ENCODE results near the gene FTO. TPM values are rescaled to one million over a fixed set of nuclear protein-coding genes. Genes with fewer than 3 reads are reported as not detected.

The FTO gene
- total RNA-seq, 1 experiment from 2014 or later: 57.4 TPM

GRCh38 chr16:53974484-53975080 is 270.6 kb downstream of the FTO start (continued):
- TF ChIP-seq PRDM15 (CRISPR knock-in tag; IDR thresholded peaks at IDR 0.05): no peak
- TF ChIP-seq SMAD4 (CRISPR knock-in tag; IDR thresholded peaks at IDR 0.05): no peak
- no peak for TF ChIP-seq ZNF396 (CRISPR knock-in tag; IDR thresholded peaks at IDR 0.05; ENCODE audit: borderline replicate concordance)
- no peak for TF ChIP-seq ZNF425 (CRISPR knock-in tag; conservative IDR thresholded peaks at IDR 0.05)
- no peak for TF ChIP-seq AR (CRISPR knock-in tag; IDR thresholded peaks at IDR 0.05)
- TF ChIP-seq GABPB1 (CRISPR knock-in tag; IDR thresholded peaks at IDR 0.05): no peak

GRCh38 chr16:53980675-53981074 is 276.7 kb downstream of the FTO start:
- Mint-ChIP-seq H3K9me3 (no peaks in the 10 kb centered on the region), H3K36me3 (no peaks in the 10 kb centered on the region), H3K4me1 (peaks cover 14% of the 10 kb centered on the region), H3K27ac (no peak overlapping the region), H3K4me3 (no peak overlapping the region), H3K27me3 (ENCODE audit: low read depth) (no peaks in the 10 kb centered on the region)
- DNase-seq (ENCODE audit: low spot score) (no peak), ATAC-seq (no peak)
- ChIA-PET POLR2A (no interaction called here), CTCF (no interaction called here)
- no peak for TF ChIP-seq FOXK1 (CRISPR knock-in tag; IDR thresholded peaks at IDR 0.05)
- TF ChIP-seq CBFB (CRISPR knock-in tag; IDR thresholded peaks at IDR 0.05; ENCODE audit: low read depth): no peak
- TF ChIP-seq IRF2 (CRISPR knock-in tag; IDR thresholded peaks at IDR 0.05; ENCODE audit: borderline replicate concordance, low read depth): no peak
- TF ChIP-seq ZNF138 (CRISPR knock-in tag; conservative IDR thresholded peaks at IDR 0.05): no peak

- H3K9me3 Mint-ChIP-seq: no peaks in the 10 kb centered on the region
- CTCF ChIA-PET: no interaction called here
- no peaks in the 10 kb centered on the region for H3K36me3 Mint-ChIP-seq
- POLR2A ChIA-PET: no interaction called here
- ATAC-seq: no peak
- DNase-seq (ENCODE audit: low spot score): no peak
- H3K4me3 Mint-ChIP-seq: no peak overlapping the region
- H3K27ac Mint-ChIP-seq: no peak overlapping the region
- H3K27me3 Mint-ChIP-seq (ENCODE audit: low read depth): no peaks in the 10 kb centered on the region
- H3K4me1 Mint-ChIP-seq: peaks cover 23% of the 10 kb centered on the region
- TF ChIP-seq GTF2I (CRISPR knock-in tag; conservative IDR thresholded peaks at IDR 0.05): no peak
- TF ChIP-seq TCF7 (CRISPR knock-in tag; IDR thresholded peaks at IDR 0.05; ENCODE audit: low read depth): no peak
- TF ChIP-seq ATF6 (CRISPR knock-in tag; IDR thresholded peaks at IDR 0.05): no peak
- TF ChIP-seq ERG (CRISPR knock-in tag; IDR thresholded peaks at IDR 0.05): no peak
- no peak for TF ChIP-seq ZMAT4 (CRISPR knock-in tag; IDR thresholded peaks at IDR 0.05)
- no peak for TF ChIP-seq ETV6 (CRISPR knock-in tag; IDR thresholded peaks at IDR 0.05)
These were observed 278.7 kb downstream of the FTO start for GRCh38 chr16:53982631-53983042.
